Liver (tissue), 9 donors: Measurements from ENCODE around the gene MTHFD1L. TPM values are rescaled to one million over a fixed set of nuclear protein-coding genes. Genes with fewer than 3 reads are reported as not detected.

Source experiments
- DNase-seq: peaks from one replicate; pipeline ENCODE4 v3.0.0-alpha.2; 2017; ENCODE audit warnings: low spot score
- H3K27ac ChIP-seq, 2 donors: one replicate each; pipeline ENCODE4 v1.7.0; 2013; ENCODE audit warnings: inconsistent platforms in 2 of 2, low read length in 2 of 2, control low read depth in 1 of 2, low read depth in 1 of 2, mild to moderate bottlenecking in 1 of 2
- H3K27me3 ChIP-seq, 4 donors: one replicate each; pipeline versions ENCODE4 v1.6.1 to v1.7.0; 2013; ENCODE audit warnings: low read length in 3 of 4, inconsistent platforms in 1 of 4, mild to moderate bottlenecking in 1 of 4, moderate library complexity in 1 of 4; ENCODE audit not compliant: control insufficient read depth in 4 of 4, insufficient read depth in 4 of 4
- H3K36me3 ChIP-seq, 4 donors: one replicate each; pipeline versions ENCODE4 v1.6.1 to v1.7.0; 2013; ENCODE audit warnings: low read length in 3 of 4, mild to moderate bottlenecking in 3 of 4, low read depth in 1 of 4, moderate library complexity in 1 of 4; ENCODE audit not compliant: control insufficient read depth in 4 of 4, insufficient read depth in 3 of 4
- H3K4me1 ChIP-seq, 4 donors: one replicate each; pipeline versions ENCODE4 v1.6.1 to v1.7.0; 2013; ENCODE audit warnings: low read length in 3 of 4, mild to moderate bottlenecking in 3 of 4, moderate library complexity in 1 of 4; ENCODE audit not compliant: control insufficient read depth in 4 of 4, insufficient read depth in 4 of 4
- H3K4me3 ChIP-seq, 3 donors: one replicate each; pipeline versions ENCODE4 v1.6.1 to v1.7.0; 2013; ENCODE audit warnings: low read length in 3 of 3, control low read depth in 1 of 3, low read depth in 1 of 3, mild to moderate bottlenecking in 1 of 3
- H3K9ac ChIP-seq, 2 donors: one replicate each; pipeline ENCODE4 v1.7.0; 2013; ENCODE audit warnings: low read length in 2 of 2, mild to moderate bottlenecking in 2 of 2, moderate library complexity in 2 of 2, control low read depth in 1 of 2, low read depth in 1 of 2
- H3K9me3 ChIP-seq, 4 donors: one replicate each; pipeline versions ENCODE4 v1.6.1 to v1.7.0; 2013; ENCODE audit warnings: low read length in 3 of 4; ENCODE audit not compliant: control insufficient read depth in 4 of 4
- EGR1 ChIP-seq, 2 donors: IDR thresholded peaks; 2 replicates each; pipeline ENCODE4 v1.6.1; 2016 to 2018; ENCODE audit warnings: antibody characterized with exemption in 2 of 2, low read depth in 2 of 2
- FOXA1 ChIP-seq: IDR thresholded peaks from 2 replicates; pipeline ENCODE4 v1.6.1; 2016; ENCODE audit warnings: antibody characterized with exemption
- FOXA2 ChIP-seq: IDR thresholded peaks from 2 replicates; pipeline ENCODE4 v1.6.1; 2016; ENCODE audit warnings: antibody characterized with exemption
- GABPA ChIP-seq, 2 donors: IDR thresholded peaks in 1 of 2; conservative IDR thresholded peaks in 1 of 2; 2 replicates each; pipeline ENCODE4 v1.6.1; 2016; ENCODE audit warnings: antibody characterized with exemption in 2 of 2, mild to moderate bottlenecking in 1 of 2, moderate library complexity in 1 of 2
- HNF4A ChIP-seq, 2 donors: conservative IDR thresholded peaks; 2 replicates each; pipeline ENCODE4 v1.6.1; 2016; ENCODE audit warnings: antibody characterized with exemption in 2 of 2, mild to moderate bottlenecking in 2 of 2
- HNF4G ChIP-seq: IDR thresholded peaks from 2 replicates; pipeline ENCODE4 v1.6.1; 2016; ENCODE audit warnings: antibody characterized with exemption
- NR2F2 ChIP-seq: IDR thresholded peaks from 2 replicates; pipeline ENCODE4 v1.6.1; 2016; ENCODE audit warnings: antibody characterized with exemption
- RAD21 ChIP-seq, 2 donors: IDR thresholded peaks; 2 replicates each; pipeline ENCODE4 v1.6.1; 2016; ENCODE audit warnings: antibody characterized with exemption in 2 of 2, mild to moderate bottlenecking in 2 of 2
- REST ChIP-seq: IDR thresholded peaks from 2 replicates; pipeline ENCODE4 v1.6.1; 2016; ENCODE audit warnings: antibody characterized with exemption, mild to moderate bottlenecking
- RXRA ChIP-seq, 2 donors: IDR thresholded peaks; 2 replicates each; pipeline ENCODE4 v1.6.1; 2017 to 2018; ENCODE audit warnings: antibody characterized with exemption in 2 of 2, mild to moderate bottlenecking in 1 of 2
- SP1 ChIP-seq: IDR thresholded peaks from 2 replicates; pipeline ENCODE4 v1.6.1; 2018; ENCODE audit warnings: antibody characterized with exemption, mild to moderate bottlenecking
- TAF1 ChIP-seq: conservative IDR thresholded peaks from 2 replicates; pipeline ENCODE4 v1.6.1; 2016; ENCODE audit warnings: antibody characterized with exemption, mild to moderate bottlenecking
- YY1 ChIP-seq: IDR thresholded peaks from 2 replicates; pipeline ENCODE4 v1.6.1; 2016; ENCODE audit warnings: antibody characterized with exemption, mild to moderate bottlenecking
- WGBS: extraction: QIAGEN DNeasy Blood & Tissue Kit; methylation state at CpG from one replicate; pipeline ENCODE4 v1.1.7; 2013; 5-methylcytosine and 5-hydroxymethylcytosine counted together
- polyA plus RNA-seq, 2 donors: library from polyadenylated mRNA; stranded (reverse) in 1 of 2; unstranded in 1 of 2; fragments of 200-250 nt in 1 of 2; fragments of >200 nt in 1 of 2; fragmentation: Nextera tagmentation in 1 of 2; extraction: Ambion mirVana in 1 of 2; gene quantifications; one replicate each; pipeline versions ENCODE4 v1.2.1 to v1.2.3, GENCODE V29; 2013 to 2015
- total RNA-seq, 2 donors: library from RNA; depleted of rRNA; stranded (reverse); fragments of >200 nt; gene quantifications; one replicate each; pipeline ENCODE4 v1.2.3, GENCODE V29; 2014
- TF ChIP-seq, protein P1 (sequence below): IDR thresholded peaks from 2 replicates; pipeline ENCODE4 v1.6.1; 2016; ENCODE audit warnings: antibody characterized with exemption
- TF ChIP-seq, protein P2 (sequence below): IDR thresholded peaks from 2 replicates; pipeline ENCODE4 v1.6.1; 2016; ENCODE audit warnings: antibody characterized with exemption
- TF ChIP-seq, protein P3 (sequence below): IDR thresholded peaks from 2 replicates; pipeline ENCODE4 v1.6.1; 2016; ENCODE audit warnings: antibody characterized with exemption
- TF ChIP-seq, protein P4 (sequence below): fragments of 150-350 bp; IDR thresholded peaks from 2 replicates; pipeline ENCODE4 v1.5.1; 2017; ENCODE audit warnings: improper control_type of control experiment, low read depth, low read length; ENCODE audit not compliant: missing input control
- donor health status: healthy.
- donor health status: healthy.
- donor health status: healthy.
- donor health status: healthy.
- donor health status: healthy.

The MTHFD1L gene
- total and polyA plus RNA-seq, 4 donors: 2.0 to 7.7 (median 2.8) TPM

DNA sequence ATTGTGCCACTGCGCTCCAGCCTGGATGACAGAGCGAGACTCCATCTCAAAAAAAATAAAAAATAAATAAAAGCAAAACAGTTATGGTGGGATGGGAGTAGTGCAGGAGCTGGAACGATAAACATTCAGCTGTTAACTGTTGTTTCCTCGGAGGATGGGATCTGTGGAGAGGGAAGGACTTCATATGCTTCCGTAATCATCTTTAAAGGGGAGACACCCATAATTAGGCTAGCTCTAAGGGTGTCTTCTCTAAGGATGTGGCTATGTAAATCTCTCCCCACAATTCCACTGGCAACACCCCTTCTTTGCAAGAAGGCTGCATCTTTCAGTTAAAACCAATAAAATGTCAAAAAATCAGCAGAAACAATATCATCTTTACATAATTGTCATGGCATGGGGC lies 42.6 kb upstream of the MTHFD1L start:
- Histone ChIP-seq H3K36me3 (peaks cover 0 to 14% (median 14%) of the 10 kb centered on the region in 4 donors), H3K9ac (no peak overlapping the region), H3K4me1 (no peaks in the 10 kb centered on the region), H3K9me3 (no peaks in the 10 kb centered on the region), H3K4me3 (no peak overlapping the region), H3K27ac (no peak overlapping the region), H3K27me3 (no peaks in the 10 kb centered on the region)
- no peak for TF ChIP-seq FOXA1
- TF ChIP-seq HNF4A (conservative IDR thresholded peaks at IDR 0.05): no peak
- TF ChIP-seq, protein P1, sequence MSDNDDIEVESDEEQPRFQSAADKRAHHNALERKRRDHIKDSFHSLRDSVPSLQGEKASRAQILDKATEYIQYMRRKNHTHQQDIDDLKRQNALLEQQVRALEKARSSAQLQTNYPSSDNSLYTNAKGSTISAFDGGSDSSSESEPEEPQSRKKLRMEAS: no peak
- TF ChIP-seq, protein P2, sequence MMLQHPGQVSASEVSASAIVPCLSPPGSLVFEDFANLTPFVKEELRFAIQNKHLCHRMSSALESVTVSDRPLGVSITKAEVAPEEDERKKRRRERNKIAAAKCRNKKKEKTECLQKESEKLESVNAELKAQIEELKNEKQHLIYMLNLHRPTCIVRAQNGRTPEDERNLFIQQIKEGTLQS: no peak
- TF ChIP-seq, protein P3, sequence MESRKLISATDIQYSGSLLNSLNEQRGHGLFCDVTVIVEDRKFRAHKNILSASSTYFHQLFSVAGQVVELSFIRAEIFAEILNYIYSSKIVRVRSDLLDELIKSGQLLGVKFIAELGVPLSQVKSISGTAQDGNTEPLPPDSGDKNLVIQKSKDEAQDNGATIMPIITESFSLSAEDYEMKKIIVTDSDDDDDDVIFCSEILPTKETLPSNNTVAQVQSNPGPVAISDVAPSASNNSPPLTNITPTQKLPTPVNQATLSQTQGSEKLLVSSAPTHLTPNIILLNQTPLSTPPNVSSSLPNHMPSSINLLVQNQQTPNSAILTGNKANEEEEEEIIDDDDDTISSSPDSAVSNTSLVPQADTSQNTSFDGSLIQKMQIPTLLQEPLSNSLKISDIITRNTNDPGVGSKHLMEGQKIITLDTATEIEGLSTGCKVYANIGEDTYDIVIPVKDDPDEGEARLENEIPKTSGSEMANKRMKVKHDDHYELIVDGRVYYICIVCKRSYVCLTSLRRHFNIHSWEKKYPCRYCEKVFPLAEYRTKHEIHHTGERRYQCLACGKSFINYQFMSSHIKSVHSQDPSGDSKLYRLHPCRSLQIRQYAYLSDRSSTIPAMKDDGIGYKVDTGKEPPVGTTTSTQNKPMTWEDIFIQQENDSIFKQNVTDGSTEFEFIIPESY: no peak
- TF ChIP-seq YY1: no peak
- TF ChIP-seq NR2F2: no peak
- no peak for TF ChIP-seq RXRA (IDR thresholded peaks at IDR 0.05)
- TF ChIP-seq, protein P4, sequence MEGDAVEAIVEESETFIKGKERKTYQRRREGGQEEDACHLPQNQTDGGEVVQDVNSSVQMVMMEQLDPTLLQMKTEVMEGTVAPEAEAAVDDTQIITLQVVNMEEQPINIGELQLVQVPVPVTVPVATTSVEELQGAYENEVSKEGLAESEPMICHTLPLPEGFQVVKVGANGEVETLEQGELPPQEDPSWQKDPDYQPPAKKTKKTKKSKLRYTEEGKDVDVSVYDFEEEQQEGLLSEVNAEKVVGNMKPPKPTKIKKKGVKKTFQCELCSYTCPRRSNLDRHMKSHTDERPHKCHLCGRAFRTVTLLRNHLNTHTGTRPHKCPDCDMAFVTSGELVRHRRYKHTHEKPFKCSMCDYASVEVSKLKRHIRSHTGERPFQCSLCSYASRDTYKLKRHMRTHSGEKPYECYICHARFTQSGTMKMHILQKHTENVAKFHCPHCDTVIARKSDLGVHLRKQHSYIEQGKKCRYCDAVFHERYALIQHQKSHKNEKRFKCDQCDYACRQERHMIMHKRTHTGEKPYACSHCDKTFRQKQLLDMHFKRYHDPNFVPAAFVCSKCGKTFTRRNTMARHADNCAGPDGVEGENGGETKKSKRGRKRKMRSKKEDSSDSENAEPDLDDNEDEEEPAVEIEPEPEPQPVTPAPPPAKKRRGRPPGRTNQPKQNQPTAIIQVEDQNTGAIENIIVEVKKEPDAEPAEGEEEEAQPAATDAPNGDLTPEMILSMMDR: no peak
- TF ChIP-seq HNF4G: no peak
- TF ChIP-seq REST: no peak
- 96% methylated on average over 5 of the region's 5 CpGs for WGBS
- DNase-seq: no peak

GRCh38 chr6:150826788-150827187 lies 38.7 kb upstream of the MTHFD1L start:
- H3K27ac ChIP-seq: no peak overlapping the region
- peaks cover 7 to 19% (median 14%) of the 10 kb centered on the region in 4 donors for H3K36me3 ChIP-seq
- H3K4me1 ChIP-seq: no peaks in the 10 kb centered on the region
- H3K4me3 ChIP-seq: no peak overlapping the region
- WGBS: 94% methylated on average over 5 of the region's 5 CpGs
- H3K27me3 ChIP-seq: no peaks in the 10 kb centered on the region
- no peak overlapping the region for H3K9ac ChIP-seq
- H3K9me3 ChIP-seq: no peaks in the 10 kb centered on the region
- no peak for DNase-seq
- TF ChIP-seq YY1 (no peak), FOXA1 (no peak), TAF1 (no peak), EGR1 (IDR thresholded peaks at IDR 0.05; ENCODE audit: low read depth in 2 of 2) (no peak), FOXA2 (no peak), GABPA (IDR thresholded peaks at IDR 0.05 in 1 of 2, conservative IDR thresholded peaks at IDR 0.05 in 1 of 2) (no peak), SP1 (no peak), RAD21 (IDR thresholded peaks at IDR 0.05) (no peak)
- TF ChIP-seq, protein P4: no peak
- TF ChIP-seq, protein P1: no peak
- TF ChIP-seq, protein P2: no peak
- TF ChIP-seq, protein P3: no peak
